GM12801 (cell line): ENCODE results near the gene KRT20.

Experiments
- CTCF ChIP-seq: IDR thresholded peaks from one replicate; pipeline ENCODE4 v1.5.1; 2011; ENCODE audit warnings: control low read depth; ENCODE audit not compliant: insufficient read length; ENCODE audit errors: extremely low read depth

Gene KRT20

DNA sequence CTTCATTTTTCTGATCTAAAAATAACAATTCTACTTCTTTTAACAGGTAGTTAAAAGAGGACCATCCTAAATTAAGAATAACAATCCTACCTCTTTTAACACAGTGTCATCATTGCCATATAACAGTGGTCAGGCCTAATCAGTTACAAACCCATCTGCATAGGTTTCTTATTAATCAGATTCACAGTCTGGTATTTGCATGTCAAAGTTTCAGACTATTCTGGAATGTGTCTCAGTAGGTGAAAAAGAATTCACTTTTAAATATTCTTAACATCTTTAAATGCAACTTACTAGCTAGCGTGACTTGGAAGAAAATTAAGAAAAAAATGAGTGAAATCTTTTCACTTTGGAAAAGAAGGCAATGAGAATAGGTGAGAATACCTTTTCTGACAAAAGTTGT lies 11.2 kb downstream of the KRT20 start:
- TF ChIP-seq CTCF = no peak

DNA sequence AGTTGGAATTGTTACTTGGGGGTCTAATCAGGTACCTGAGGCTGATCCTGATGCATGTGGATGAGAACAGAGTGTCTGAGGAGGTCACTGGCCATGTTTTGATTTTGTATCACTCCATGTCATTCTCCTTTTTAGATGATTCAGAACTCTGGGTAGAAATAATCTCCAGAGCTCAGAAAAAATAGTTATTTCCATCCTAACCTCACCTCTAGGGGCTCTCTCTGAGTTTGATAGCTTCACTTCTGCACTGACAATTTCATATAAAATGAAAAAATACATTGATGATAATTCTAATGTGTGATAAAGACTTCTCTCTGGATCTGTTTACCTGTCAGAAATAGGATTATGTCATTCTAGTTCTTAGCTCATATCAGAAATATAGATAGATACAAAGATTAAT lies 11.8 kb downstream of the KRT20 start:
- no peak for TF ChIP-seq CTCF

DNA sequence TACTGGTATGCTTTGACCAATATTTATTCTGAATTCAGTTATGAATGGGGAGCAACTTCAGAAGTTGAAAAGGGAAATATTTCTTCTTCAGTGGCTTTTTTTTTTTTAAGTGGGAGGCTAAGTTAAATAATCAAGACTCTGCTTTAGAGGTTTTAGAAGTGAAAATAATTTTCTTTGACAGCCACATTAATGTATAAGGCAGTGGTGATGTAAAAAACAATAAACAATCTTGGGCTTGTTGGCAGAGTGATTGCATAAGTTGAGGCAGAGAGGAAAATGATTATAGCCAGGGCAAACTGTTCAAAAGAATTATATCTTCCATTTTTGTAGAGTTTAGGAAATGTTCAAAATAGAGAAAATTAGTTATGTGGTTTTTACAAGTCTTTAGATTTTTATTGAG lies 12.6 kb downstream of the KRT20 start:
- TF ChIP-seq CTCF = no peak

DNA sequence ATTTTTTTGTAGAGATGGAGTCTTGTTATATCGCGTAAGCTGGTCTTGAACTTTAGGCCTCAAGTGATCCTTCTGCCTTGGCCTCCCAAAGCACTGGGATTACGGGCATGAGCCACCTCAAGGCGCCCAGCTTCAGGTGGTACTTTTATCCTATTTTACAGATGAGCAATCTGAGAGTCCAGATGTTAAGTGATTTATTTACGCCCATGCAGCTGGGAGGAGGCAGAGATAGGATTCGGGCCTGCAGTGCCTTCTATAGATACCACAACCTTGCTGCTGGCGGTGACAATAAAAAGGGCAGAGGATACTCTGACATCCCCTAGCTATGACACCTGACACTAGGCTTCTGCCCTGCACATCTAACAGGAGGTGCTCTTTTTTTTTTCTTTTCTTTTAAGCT lies 13.7 kb downstream of the KRT20 start:
- no peak for TF ChIP-seq CTCF

GRCh38 chr17:40870136-40870535 lies 14.9 kb downstream of the KRT20 start:
- TF ChIP-seq CTCF = no peak

- TF ChIP-seq CTCF = no peak
Measured at GRCh38 chr17:40866838-40867237, 18.2 kb downstream of the KRT20 start, which contains the start of gene KRT12. TSS of gene KRT12 (minus strand) at chr17:40867223. CDS start at chr17:40867186, 37 bp downstream.

DNA sequence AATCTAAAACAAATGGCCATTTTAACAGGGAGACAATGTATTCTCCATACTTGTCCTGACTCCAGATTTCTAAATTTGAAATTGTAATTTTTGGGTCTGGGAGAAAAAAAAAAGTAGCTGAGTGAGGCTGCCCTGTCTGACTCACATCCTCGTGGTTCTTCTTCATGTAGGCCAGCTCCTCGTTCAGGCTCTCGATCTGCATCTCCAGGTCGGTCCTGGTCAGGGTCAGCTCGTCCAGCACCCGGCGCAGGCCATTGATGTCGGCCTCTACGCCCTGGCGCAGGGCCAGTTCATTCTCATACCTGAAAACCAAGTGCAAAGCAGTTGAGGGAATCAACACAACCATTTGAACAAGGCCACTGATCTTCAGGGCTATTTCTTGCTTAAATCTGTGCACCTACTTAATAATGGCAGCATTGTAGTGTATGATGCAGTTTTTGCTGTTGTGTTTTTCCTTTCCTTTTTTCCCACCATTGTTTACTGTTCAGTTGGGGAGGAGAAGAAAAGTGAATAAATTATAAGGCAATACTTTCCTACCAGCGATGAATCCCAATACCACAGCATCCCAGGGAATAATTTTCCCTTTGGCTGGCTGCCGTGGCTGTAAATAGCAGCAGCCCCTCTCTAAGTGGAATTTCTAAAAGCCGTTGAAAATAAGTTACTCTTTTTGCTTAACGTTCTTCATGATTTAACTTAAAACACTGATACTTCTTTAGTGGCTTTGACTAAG lies 20.2 kb downstream of the KRT20 start:
- TF ChIP-seq CTCF = no peak
